K562 treated with DMSO at 1 percent for 12 hours (cell line): Measurements from ENCODE around the gene AGL. TPM values are rescaled to one million over a fixed set of nuclear protein-coding genes. Genes with fewer than 3 reads are reported as not detected.

ENCODE experiments used
- total RNA-seq: library from RNA; unstranded; fragments of 300-600 nt; gene quantifications from 2 replicates; pipeline ENCODE4 v1.2.3, GENCODE V29; 2022; ENCODE audit not compliant: insufficient read depth

AGL gene
- total RNA-seq, result 3.8 and 18.1 TPM in 2 replicates

DNA sequence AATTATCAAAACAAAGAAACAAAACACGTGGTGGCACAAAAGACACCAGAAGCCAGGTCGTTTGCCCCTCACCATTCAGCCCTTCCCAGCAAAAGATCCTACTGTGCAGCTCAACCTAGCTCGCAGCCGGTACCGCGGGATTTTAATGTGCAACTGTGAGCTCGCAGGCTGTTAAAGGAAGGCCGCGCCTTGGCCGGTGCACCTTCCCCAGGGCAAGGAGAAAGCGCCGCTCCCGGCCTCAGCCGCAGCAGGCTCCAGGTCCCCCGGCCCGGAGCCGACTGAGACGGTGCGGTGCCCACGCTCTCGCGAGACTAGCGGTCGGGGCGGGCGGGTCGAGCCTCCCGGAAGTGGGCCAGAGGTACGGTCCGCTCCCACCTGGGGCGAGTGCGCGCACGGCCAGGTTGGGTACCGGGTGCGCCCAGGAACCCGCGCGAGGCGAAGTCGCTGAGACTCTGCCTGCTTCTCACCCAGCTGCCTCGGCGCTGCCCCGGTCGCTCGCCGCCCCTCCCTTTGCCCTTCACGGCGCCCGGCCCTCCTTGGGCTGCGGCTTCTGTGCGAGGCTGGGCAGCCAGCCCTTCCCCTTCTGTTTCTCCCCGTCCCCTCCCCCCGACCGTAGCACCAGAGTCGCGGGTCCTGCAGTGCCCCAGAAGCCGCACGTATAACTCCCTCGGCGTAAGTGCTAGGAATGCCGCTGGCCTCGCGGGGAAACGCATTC, at the start of gene AGL:
AGL (plus strand) TSS at position 618 of the 715 bp plus-strand sequence. CDS start 682 bp downstream, outside the sequence.

DNA sequence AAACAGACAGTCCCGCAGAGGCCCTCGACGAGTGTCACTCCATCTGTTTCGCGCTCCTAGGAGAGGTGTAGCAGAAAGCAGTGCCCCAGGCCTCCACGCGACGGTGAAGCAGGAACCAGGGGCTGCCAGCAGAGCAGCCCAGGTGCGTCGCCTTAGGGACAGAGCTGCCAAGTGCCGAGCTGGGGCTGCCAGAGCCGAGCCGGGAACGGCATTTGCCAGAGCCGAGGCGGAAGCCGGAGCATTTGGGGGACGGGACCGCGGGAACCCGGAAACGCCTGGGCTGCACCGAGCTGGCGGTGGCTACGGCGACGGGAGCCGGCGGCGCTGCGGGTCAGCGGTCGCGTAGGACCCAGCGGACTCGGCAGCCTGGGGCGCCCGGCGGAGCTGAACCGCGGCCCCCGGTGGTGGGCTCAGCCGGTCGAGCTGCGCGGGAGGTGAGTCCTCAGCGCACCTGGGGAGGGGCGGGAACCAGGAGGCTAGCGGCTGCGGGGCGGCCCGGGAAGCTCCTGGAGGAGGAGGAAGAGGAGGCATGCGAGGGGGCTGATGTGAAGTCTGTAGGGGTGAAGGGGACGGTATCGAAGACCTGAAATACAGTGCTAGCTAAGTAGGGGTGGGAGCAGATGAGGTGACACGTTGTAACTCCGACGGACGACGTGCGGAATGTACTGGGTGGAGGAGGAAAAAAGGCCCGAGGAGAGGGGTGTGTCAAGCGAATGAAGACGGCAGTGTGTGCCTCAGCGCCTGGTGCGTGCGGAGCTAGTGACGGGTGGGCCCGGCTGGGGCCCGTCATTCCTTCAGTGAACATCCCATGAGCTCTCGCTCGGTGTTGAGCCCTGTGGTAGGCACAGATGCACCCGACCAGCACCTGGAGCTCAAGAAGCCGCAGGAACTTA, 119.8 kb downstream of the AGL start, which contains the start of gene SLC35A3:
SLC35A3 (plus strand) TSS at position 268 of the 893 bp plus-strand sequence. CDS start 23,559 bp downstream, outside the sequence.

Other genes starting within 250 kb of the AGL start
- gene PALMD, start 204.2 kb upstream of the AGL start, total RNA-seq, result 2.4 and 5.0 TPM in 2 replicates
- 10.4 and 30.7 TPM in 2 replicates for gene FRRS1, start 83.7 kb upstream of the AGL start, total RNA-seq
- gene SLC35A3, start 119.6 kb downstream of the AGL start, total RNA-seq, result 5.0 and 15.7 TPM in 2 replicates